ENCODE data around the gene MIEN1.

The MIEN1 gene

GRCh38 chr17:39746145-39746461 is 15.8 kb upstream of the MIEN1 start:
- POLR2A ChIA-PET: no interaction called here
- no peak for DNase-seq (ENCODE audit: extremely low spot score)

GRCh38 chr17:39745335-39746144 is 15.2 kb upstream of the MIEN1 start:
- POLR2A ChIA-PET: no interaction called here
- CTCF ChIA-PET: interaction anchor here (0.8 to 2.1 kb wide), 3 partner anchors 15 to 124 kb away, joined by 5 to 15 read pairs (median 5); partner anchors contain the start of gene MIEN1

More at GRCh38 chr17:39746145-39746461, 15.8 kb upstream of the MIEN1 start:
- TF ChIP-seq, protein P1, sequence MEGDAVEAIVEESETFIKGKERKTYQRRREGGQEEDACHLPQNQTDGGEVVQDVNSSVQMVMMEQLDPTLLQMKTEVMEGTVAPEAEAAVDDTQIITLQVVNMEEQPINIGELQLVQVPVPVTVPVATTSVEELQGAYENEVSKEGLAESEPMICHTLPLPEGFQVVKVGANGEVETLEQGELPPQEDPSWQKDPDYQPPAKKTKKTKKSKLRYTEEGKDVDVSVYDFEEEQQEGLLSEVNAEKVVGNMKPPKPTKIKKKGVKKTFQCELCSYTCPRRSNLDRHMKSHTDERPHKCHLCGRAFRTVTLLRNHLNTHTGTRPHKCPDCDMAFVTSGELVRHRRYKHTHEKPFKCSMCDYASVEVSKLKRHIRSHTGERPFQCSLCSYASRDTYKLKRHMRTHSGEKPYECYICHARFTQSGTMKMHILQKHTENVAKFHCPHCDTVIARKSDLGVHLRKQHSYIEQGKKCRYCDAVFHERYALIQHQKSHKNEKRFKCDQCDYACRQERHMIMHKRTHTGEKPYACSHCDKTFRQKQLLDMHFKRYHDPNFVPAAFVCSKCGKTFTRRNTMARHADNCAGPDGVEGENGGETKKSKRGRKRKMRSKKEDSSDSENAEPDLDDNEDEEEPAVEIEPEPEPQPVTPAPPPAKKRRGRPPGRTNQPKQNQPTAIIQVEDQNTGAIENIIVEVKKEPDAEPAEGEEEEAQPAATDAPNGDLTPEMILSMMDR (IDR thresholded peaks at IDR 0.05; ENCODE audit: control extremely low read depth, extremely low read depth, low read depth, missing control alignments): no peak
- CTCF ChIA-PET: interaction anchor here (0.8 kb wide), 1 partner anchor 16 kb away, joined by 5 read pairs; the partner anchor contains the start of gene MIEN1

DNA sequence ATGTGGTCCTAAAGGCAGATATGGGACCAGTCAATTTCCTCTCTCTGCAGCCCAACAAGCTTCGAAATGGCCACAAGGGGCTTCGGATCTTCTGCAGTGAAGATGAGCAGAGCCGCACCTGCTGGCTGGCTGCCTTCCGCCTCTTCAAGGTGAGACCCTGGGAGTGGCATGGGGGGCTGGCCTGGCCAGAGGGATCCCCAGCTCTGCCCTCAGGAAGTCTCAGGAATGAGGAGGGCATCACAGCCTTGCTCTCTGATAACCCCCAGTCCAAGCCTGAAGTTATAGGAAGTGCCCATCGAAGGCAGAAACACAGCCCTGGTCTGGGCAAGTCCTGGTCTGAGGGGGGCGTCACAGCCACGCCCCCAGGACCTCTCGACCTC is 14.5 kb upstream of the MIEN1 start:
- CTCF ChIA-PET: interaction anchor here (0.7 to 2.1 kb wide), 3 partner anchors 14 to 123 kb away, joined by 3 to 15 read pairs (median 5); partner anchors contain the start of gene MIEN1
- POLR2A ChIA-PET: no interaction called here
- no peak for DNase-seq (ENCODE audit: extremely low spot score)
- TF ChIP-seq, protein P1 (IDR thresholded peaks at IDR 0.05; ENCODE audit: control extremely low read depth, extremely low read depth, low read depth, missing control alignments): no peak

More at GRCh38 chr17:39745335-39746144, 15.2 kb upstream of the MIEN1 start:
- TF ChIP-seq, protein P1 (IDR thresholded peaks at IDR 0.05; ENCODE audit: control extremely low read depth, extremely low read depth, low read depth, missing control alignments): no peak
- DNase-seq (ENCODE audit: extremely low spot score): no peak

GRCh38 chr17:39744075-39744835 is 13.9 kb upstream of the MIEN1 start:
- CTCF ChIA-PET: interaction anchor here (0.7 to 2.1 kb wide), 5 partner anchors 9 to 123 kb away, joined by 3 to 15 read pairs (median 5); partner anchors contain the start of gene MIEN1
- no peak for DNase-seq (ENCODE audit: extremely low spot score)
- POLR2A ChIA-PET: interaction anchor here (0.6 kb wide), 1 partner anchor 15 kb away, joined by 4 read pairs; no protein-coding TSS in a partner anchor
- TF ChIP-seq, protein P1 (IDR thresholded peaks at IDR 0.05; ENCODE audit: control extremely low read depth, extremely low read depth, low read depth, missing control alignments): no peak

DNA sequence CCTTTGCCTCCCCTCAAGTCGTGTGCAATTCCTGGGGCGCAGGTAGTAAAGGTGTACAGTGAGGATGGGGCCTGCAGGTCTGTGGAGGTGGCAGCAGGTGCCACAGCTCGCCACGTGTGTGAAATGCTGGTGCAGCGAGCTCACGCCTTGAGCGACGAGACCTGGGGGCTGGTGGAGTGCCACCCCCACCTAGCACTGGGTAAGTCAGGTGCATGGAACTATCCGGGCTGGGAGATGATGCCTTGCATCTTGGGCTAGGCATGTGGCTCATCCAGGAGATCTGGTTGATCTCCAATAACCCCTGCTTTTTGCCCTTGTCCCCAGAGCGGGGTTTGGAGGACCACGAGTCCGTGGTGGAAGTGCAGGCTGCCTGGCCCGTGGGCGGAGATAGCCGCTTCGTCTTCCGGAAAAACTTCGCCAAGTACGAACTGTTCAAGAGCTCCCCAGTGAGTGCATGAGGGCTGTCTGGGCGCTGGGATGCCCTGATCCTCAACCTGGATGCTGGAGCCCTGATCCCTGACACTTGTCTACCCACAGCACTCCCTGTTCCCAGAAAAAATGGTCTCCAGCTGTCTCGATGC is 12.6 kb upstream of the MIEN1 start:
- ChIA-PET POLR2A (no interaction called here), CTCF (interaction anchor here (0.9 to 1.9 kb wide), 4 partner anchors 10 to 121 kb away, joined by 3 to 8 read pairs (median 4); partner anchors contain the start of gene MIEN1)
- TF ChIP-seq, protein P1 (IDR thresholded peaks at IDR 0.05; ENCODE audit: control extremely low read depth, extremely low read depth, low read depth, missing control alignments): no peak
- no peak for DNase-seq (ENCODE audit: extremely low spot score)

All from GM10248 (cell line).